ENCODE measurements around the gene GLIS1.

DNA sequence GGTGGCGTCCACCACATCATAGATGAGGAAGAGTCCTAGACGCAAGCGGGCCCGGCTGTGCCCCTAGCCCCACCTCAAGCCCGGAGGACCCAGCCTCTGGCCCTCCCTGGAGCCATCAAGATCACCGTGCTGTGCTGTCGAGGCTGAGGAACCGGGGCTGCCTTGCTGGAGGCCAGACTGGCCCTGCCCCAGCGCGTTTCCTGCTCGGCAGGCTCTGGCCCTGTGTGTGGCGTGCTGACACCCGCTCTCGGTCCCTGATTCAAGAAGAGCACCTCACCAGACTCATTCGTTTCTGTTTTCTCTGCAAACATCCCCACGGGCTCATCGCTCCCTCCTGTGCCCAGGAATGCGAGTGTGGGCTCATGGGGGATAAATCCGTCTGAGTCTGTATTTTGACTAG is 51.1 kb downstream of the GLIS1 start:
- TF ChIP-seq EZH2 (IDR thresholded peaks at IDR 0.05; ENCODE audit: low read depth), result no peak
- TF ChIP-seq, protein P1, sequence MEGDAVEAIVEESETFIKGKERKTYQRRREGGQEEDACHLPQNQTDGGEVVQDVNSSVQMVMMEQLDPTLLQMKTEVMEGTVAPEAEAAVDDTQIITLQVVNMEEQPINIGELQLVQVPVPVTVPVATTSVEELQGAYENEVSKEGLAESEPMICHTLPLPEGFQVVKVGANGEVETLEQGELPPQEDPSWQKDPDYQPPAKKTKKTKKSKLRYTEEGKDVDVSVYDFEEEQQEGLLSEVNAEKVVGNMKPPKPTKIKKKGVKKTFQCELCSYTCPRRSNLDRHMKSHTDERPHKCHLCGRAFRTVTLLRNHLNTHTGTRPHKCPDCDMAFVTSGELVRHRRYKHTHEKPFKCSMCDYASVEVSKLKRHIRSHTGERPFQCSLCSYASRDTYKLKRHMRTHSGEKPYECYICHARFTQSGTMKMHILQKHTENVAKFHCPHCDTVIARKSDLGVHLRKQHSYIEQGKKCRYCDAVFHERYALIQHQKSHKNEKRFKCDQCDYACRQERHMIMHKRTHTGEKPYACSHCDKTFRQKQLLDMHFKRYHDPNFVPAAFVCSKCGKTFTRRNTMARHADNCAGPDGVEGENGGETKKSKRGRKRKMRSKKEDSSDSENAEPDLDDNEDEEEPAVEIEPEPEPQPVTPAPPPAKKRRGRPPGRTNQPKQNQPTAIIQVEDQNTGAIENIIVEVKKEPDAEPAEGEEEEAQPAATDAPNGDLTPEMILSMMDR (conservative IDR thresholded peaks at IDR 0.05), result no peak

All from PC-9 (cell line).